H1 (cell line): ENCODE measurements around the gene C2orf42. TPM values are rescaled to one million over a fixed set of nuclear protein-coding genes. Genes with fewer than 3 reads are reported as not detected.

Experiments
- CTCF ChIA-PET: fragments of 300-600 bp; sonication (Branson Sonifier 250); formaldehyde crosslinking; loops from one replicate; lab custom pipeline; 2021; ENCODE audit not compliant: partially characterized antibody; lab: Charles Lee
- POLR2A ChIA-PET: fragments of 300-600 bp; sonication (Branson Sonifier 250); formaldehyde crosslinking; loops from one replicate; lab custom pipeline; 2021; ENCODE audit warnings: inconsistent platforms; ENCODE audit not compliant: partially characterized antibody; lab: Charles Lee
- DNase-seq, 2 experiments: peaks; one replicate each; pipeline versions ENCODE4 v3.0.0 to v3.0.0-alpha.2; 2010 to 2022; ENCODE audit warnings: low spot score in 2 of 2, low read depth in 1 of 2, mixed read lengths in 1 of 2
- FAIRE-seq: peaks from 2 replicates; lab custom pipeline; 2011; peaks lifted over from hg19 to GRCh38; lab: Jason Lieb, UNC
- H2AFZ ChIP-seq: 2 replicates; pipeline ENCODE4 v1.8.1; 2012; ENCODE audit warnings: low read length, inconsistent platforms
- H2AK5ac ChIP-seq: 2 replicates; pipeline ENCODE4 v1.6.1; 2013; ENCODE audit warnings: low read depth, low read length
- H2BK120ac ChIP-seq: replicated peaks from 2 replicates; pipeline ENCODE3; 2013; ENCODE audit warnings: low read depth, low read length, inconsistent platforms
- H2BK12ac ChIP-seq: 2 replicates; pipeline ENCODE4 v1.6.1; 2013; ENCODE audit warnings: low read depth, low read length
- H2BK15ac ChIP-seq: 2 replicates; pipeline ENCODE4 v1.6.1; 2013; ENCODE audit warnings: low read length
- H2BK20ac ChIP-seq: 2 replicates; pipeline ENCODE4 v1.6.1; 2013; ENCODE audit warnings: low read length
- H2BK5ac ChIP-seq: 2 replicates; pipeline ENCODE4 v1.6.1; 2013; ENCODE audit warnings: low read depth, low read length
- H3K14ac ChIP-seq: 2 replicates; pipeline ENCODE4 v1.6.1; 2013; ENCODE audit warnings: inconsistent platforms; ENCODE audit not compliant: insufficient read length
- H3K18ac ChIP-seq: 2 replicates; pipeline ENCODE4 v1.6.1; 2013; ENCODE audit warnings: low read length; ENCODE audit errors: extremely low read depth
- H3K23ac ChIP-seq: 2 replicates; pipeline ENCODE4 v1.6.1; 2013; ENCODE audit warnings: inconsistent platforms; ENCODE audit not compliant: insufficient read length
- H3K23me2 ChIP-seq: 2 replicates; pipeline ENCODE4 v1.6.1; 2013; ENCODE audit warnings: low read depth, low read length
- H3K27ac ChIP-seq: 2 replicates; pipeline ENCODE4 v1.6.1; 2011; ENCODE audit warnings: low read depth, low read length, inconsistent platforms
- H3K27me3 ChIP-seq, 4 experiments: replicated peaks in 1 of 4; 1 replicate in 1 of 4; 2 replicates in 3 of 4; pipeline versions ENCODE4 v1.6.1 to v1.8.1; 2011 to 2013; ENCODE audit warnings: low read length in 3 of 4, mild to moderate bottlenecking in 3 of 4, inconsistent platforms in 2 of 4, mixed read lengths in 2 of 4, moderate library complexity in 1 of 4; ENCODE audit not compliant: control insufficient read depth in 3 of 4, insufficient read depth in 3 of 4; ENCODE audit errors: extremely low read depth in 1 of 4
- H3K36me3 ChIP-seq, 4 experiments: 2 replicates each; pipeline versions ENCODE4 v1.6.1 to v1.8.1; 2011 to 2013; ENCODE audit warnings: mild to moderate bottlenecking in 4 of 4, low read length in 3 of 4, moderate library complexity in 2 of 4, control low read depth in 1 of 4, inconsistent platforms in 1 of 4; ENCODE audit not compliant: insufficient read depth in 4 of 4, control insufficient read depth in 2 of 4
- H3K4ac ChIP-seq: replicated peaks from 2 replicates; pipeline ENCODE3; 2013; ENCODE audit warnings: low read length, low read depth, mixed read lengths, inconsistent platforms; ENCODE audit not compliant: insufficient read length
- H3K4me1 ChIP-seq, 4 experiments: replicated peaks in 1 of 4; 1 replicate in 1 of 4; 2 replicates in 3 of 4; pipeline versions ENCODE4 v1.6.1 to v1.8.1; 2011 to 2013; ENCODE audit warnings: low read length in 3 of 4, inconsistent platforms in 2 of 4, mixed read lengths in 1 of 4; ENCODE audit not compliant: insufficient read depth in 4 of 4, control insufficient read depth in 3 of 4
- H3K4me2 ChIP-seq, 2 experiments: 2 replicates each; pipeline versions ENCODE4 v1.6.1 to v1.8.1; 2011 to 2013; ENCODE audit warnings: low read depth in 2 of 2, low read length in 2 of 2, control low read depth in 1 of 2, inconsistent platforms in 1 of 2, mild to moderate bottlenecking in 1 of 2; ENCODE audit not compliant: insufficient read depth in 1 of 2
- H3K4me3 ChIP-seq, 4 experiments: fragments of 200-600, 300-600 bp in 1 of 4; sonication (generic), shearing (Covaris generic), sonication (Bioruptor Twin) in 1 of 4; 2 replicates each; pipeline versions ENCODE4 v1.5.1 to v1.8.1; 2011 to 2016; ENCODE audit warnings: low read length in 4 of 4, low read depth in 3 of 4, control low read depth in 2 of 4, inconsistent platforms in 2 of 4, mild to moderate bottlenecking in 2 of 4, mixed read lengths in 1 of 4, moderate library complexity in 1 of 4; ENCODE audit not compliant: insufficient read depth in 2 of 4; ENCODE audit errors: extremely low read depth in 1 of 4
- H3K56ac ChIP-seq: replicated peaks from 2 replicates; pipeline ENCODE3; 2013; ENCODE audit warnings: low read depth, mild to moderate bottlenecking, mixed read lengths, low read length, inconsistent platforms; ENCODE audit not compliant: insufficient read length
- H3K79me1 ChIP-seq: 2 replicates; pipeline ENCODE4 v1.6.1; 2013; ENCODE audit warnings: low read depth, low read length, control low read depth
- H3K79me2 ChIP-seq, 2 experiments: 2 replicates each; pipeline versions ENCODE4 v1.6.1 to v1.8.1; 2012 to 2013; ENCODE audit warnings: low read length in 2 of 2, mild to moderate bottlenecking in 2 of 2, inconsistent platforms in 1 of 2; ENCODE audit not compliant: insufficient read depth in 2 of 2, control insufficient read depth in 1 of 2
- H3K9ac ChIP-seq, 4 experiments: replicated peaks in 1 of 4; 1 replicate in 1 of 4; 2 replicates in 3 of 4; pipeline versions ENCODE4 v1.6.1 to v1.8.1; 2011 to 2013; ENCODE audit warnings: low read depth in 3 of 4, low read length in 3 of 4, control low read depth in 2 of 4, mild to moderate bottlenecking in 2 of 4, moderate library complexity in 2 of 4, inconsistent platforms in 1 of 4; ENCODE audit errors: extremely low read depth in 1 of 4
- H3K9me3 ChIP-seq, 2 experiments: 2 replicates each; pipeline versions ENCODE4 v1.6.1 to v1.8.1; 2012 to 2013; ENCODE audit warnings: mild to moderate bottlenecking in 2 of 2, moderate library complexity in 2 of 2, control low read depth in 1 of 2, inconsistent platforms in 1 of 2, low read depth in 1 of 2, low read length in 1 of 2, mixed read lengths in 1 of 2; ENCODE audit not compliant: insufficient read depth in 2 of 2
- H4K20me1 ChIP-seq, 2 experiments: replicated peaks in 1 of 2; 2 replicates each; pipeline versions ENCODE3 to v1.8.1; 2011 to 2013; ENCODE audit warnings: inconsistent platforms in 2 of 2, low read length in 2 of 2, mild to moderate bottlenecking in 1 of 2; ENCODE audit not compliant: insufficient read depth in 2 of 2, control insufficient read depth in 1 of 2
- H4K5ac ChIP-seq: 2 replicates; pipeline ENCODE4 v1.6.1; 2013; ENCODE audit warnings: low read length, low read depth, mixed read lengths, inconsistent platforms; ENCODE audit not compliant: insufficient read length
- H4K8ac ChIP-seq: 2 replicates; pipeline ENCODE4 v1.8.0; 2013; ENCODE audit warnings: mild to moderate bottlenecking, moderate library complexity, low read length, inconsistent platforms; ENCODE audit not compliant: insufficient read depth; ENCODE audit errors: extremely low read depth
- H4K91ac ChIP-seq: replicated peaks from 2 replicates; pipeline ENCODE3; 2013; ENCODE audit warnings: low read length, mixed read lengths, inconsistent platforms; ENCODE audit not compliant: insufficient read length
- BRCA1 ChIP-seq: IDR thresholded peaks from 2 replicates; pipeline ENCODE4 v1.6.1; 2012; ENCODE audit warnings: low read depth, low read length, improper control_type of control experiment
- PHF8 ChIP-seq: fragments of 200-600 bp; sonication (generic); conservative IDR thresholded peaks from 2 replicates; pipeline ENCODE4 v1.7.1; 2012; ENCODE audit warnings: low read depth, mild to moderate bottlenecking, inconsistent platforms, low read length, moderate library complexity
- RAD21 ChIP-seq, 2 experiments: IDR thresholded peaks in 1 of 2; conservative IDR thresholded peaks in 1 of 2; 2 replicates each; pipeline ENCODE4 v1.6.1; 2011; ENCODE audit warnings: low read depth in 2 of 2, low read length in 2 of 2, improper control_type of control experiment in 1 of 2, inconsistent platforms in 1 of 2, mild to moderate bottlenecking in 1 of 2, moderate library complexity in 1 of 2
- TBP ChIP-seq: IDR thresholded peaks from 2 replicates; pipeline ENCODE4 v1.6.1; 2011; ENCODE audit warnings: low read depth, low read length, improper control_type of control experiment
- WGBS, 2 experiments: shearing (Covaris generic) in 1 of 2; methylation state at CpG; one replicate each; pipeline versions ENCODE4 v1.1.6 to v1.1.7; 2013 to 2015; ENCODE audit warnings: low lambda C conversion rate in 2 of 2, mixed read lengths in 2 of 2, inconsistent platforms in 1 of 2, low coverage in 1 of 2, missing lambda C conversion rate in 1 of 2; ENCODE audit not compliant: insufficient replicate concordance in 2 of 2, insufficient coverage in 1 of 2, insufficient read length in 1 of 2; ENCODE audit errors: extremely low coverage in 1 of 2, missing lambda C conversion rate in 1 of 2; 5-methylcytosine and 5-hydroxymethylcytosine counted together
- polyA plus RNA-seq, 7 experiments: library from polyadenylated mRNA; depleted of rRNA in 3 of 7; stranded (reverse) in 5 of 7; unstranded in 2 of 7; fragments of >200 nt in 5 of 7; fragments of 200-250 nt in 2 of 7; gene quantifications; 1 replicate in 5 of 7; 2 replicates in 1 of 7; 4 replicates in 1 of 7; pipeline versions ENCODE4 v1.2.1 to v1.2.3, GENCODE V29; 2011 to 2013; ENCODE audit warnings: missing spikeins in 2 of 7, mixed read lengths in 2 of 7
- total RNA-seq: library from RNA; stranded (reverse); fragmentation: NEBNext Ultra II Directional; extraction: Animal tissue kit (Norgen Biotek cat#: 25700); gene quantifications from 2 replicates; pipeline ENCODE4 v1.2.1, GENCODE V29; 2021
- TF ChIP-seq, protein P1 (sequence below), 3 experiments: IDR thresholded peaks; 1 replicate in 2 of 3; 2 replicates in 1 of 3; pipeline versions ENCODE4 v1.5.1 to v1.6.1; 2011; ENCODE audit warnings: low read length in 3 of 3, mild to moderate bottlenecking in 3 of 3, inconsistent platforms in 2 of 3, low read depth in 1 of 3, moderate library complexity in 1 of 3; ENCODE audit not compliant: insufficient read depth in 1 of 3; ENCODE audit errors: control extremely low read depth in 1 of 3

The C2orf42 gene
- total and polyA plus RNA-seq, 2 of the 8 experiments (the other 6 are each of a cell fraction or from before 2014, with no cell fraction given): 3.9 to 10.7 TPM

DNA sequence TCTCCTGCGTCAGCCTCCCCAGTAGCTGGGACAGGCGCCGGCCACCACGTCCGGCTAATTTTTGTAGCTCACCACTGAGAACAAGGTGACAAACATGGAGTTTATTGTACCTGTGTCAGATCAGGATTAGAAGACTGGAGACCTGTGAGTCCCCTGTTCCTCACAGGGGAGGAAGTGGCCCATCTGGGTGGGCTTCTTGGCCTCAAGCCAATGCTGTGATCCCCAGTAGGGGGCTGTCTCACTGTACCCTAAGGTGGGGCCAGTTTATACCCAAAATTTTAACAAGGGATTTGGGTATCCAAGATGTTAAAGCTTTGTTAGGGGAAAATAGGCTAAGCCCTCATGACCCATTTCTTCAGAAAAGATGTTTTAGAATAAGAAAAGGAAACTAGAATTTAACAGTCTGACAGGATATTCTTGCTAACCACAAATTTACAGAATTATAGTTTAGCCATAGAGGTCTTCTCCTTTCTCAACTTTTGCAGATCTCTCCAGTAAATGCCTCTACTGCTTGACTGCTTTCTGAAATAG lies 87.2 kb downstream of the C2orf42 start:
- Histone ChIP-seq H3K79me2 (no peaks in the 10 kb centered on the region), H3K27ac (no peak overlapping the region; the same call in 1 of the 2 replicates), H3K56ac (no peak overlapping the region), H4K91ac (no peak overlapping the region), H3K27me3 (no peaks in the 10 kb centered on the region), H4K5ac (no peak overlapping the region), H2BK15ac (no peak overlapping the region; the same call in 1 of the 2 replicates), H2BK20ac (no peak overlapping the region), H2AK5ac (no peak overlapping the region), H3K23ac (no peak overlapping the region), H3K4ac (no peak overlapping the region), H4K20me1 (no peaks in the 10 kb centered on the region), H3K18ac (no peak overlapping the region), H3K14ac (no peak overlapping the region), H3K4me3 (no peak overlapping the region), H4K8ac (peak overlapping the region; percentile 38; the same call in 1 of the 2 replicates), H3K23me2 (no peaks in the 10 kb centered on the region), H2BK120ac (no peak overlapping the region), H3K36me3 (no peaks in the 10 kb centered on the region), H3K4me2 (no peak overlapping the region), H3K4me1 (peaks cover 6 to 10% (median 8%) of the 10 kb centered on the region in 4 experiments), H2BK5ac (no peak overlapping the region), H3K9ac (no peak overlapping the region), H3K79me1 (no peaks in the 10 kb centered on the region), H3K9me3 (no peaks in the 10 kb centered on the region), H2AFZ (no peak overlapping the region), H2BK12ac (no peak overlapping the region)
- POLR2A ChIA-PET: interaction anchor here (1.0 to 51.3 kb wide), 5 partner anchors 17 to 78 kb away, joined by 3 to 1553 read pairs (median 6); partner anchors contain the start of gene PCBP1
- FAIRE-seq: no peak
- CTCF ChIA-PET: interaction anchor here (0.6 to 1.7 kb wide), 10 partner anchors 10 to 122 kb away, joined by 3 to 6 read pairs (median 4); no protein-coding TSS in a partner anchor
- DNase-seq: no peak
- WGBS, 2 experiments: 80% methylated on average over 5 of the region's 5 CpGs; no CpG with 5 or more reads in 1 of the 2 experiments
- TF ChIP-seq BRCA1: no peak
- no peak for TF ChIP-seq PHF8
- no peak for TF ChIP-seq TBP
- TF ChIP-seq, protein P1, sequence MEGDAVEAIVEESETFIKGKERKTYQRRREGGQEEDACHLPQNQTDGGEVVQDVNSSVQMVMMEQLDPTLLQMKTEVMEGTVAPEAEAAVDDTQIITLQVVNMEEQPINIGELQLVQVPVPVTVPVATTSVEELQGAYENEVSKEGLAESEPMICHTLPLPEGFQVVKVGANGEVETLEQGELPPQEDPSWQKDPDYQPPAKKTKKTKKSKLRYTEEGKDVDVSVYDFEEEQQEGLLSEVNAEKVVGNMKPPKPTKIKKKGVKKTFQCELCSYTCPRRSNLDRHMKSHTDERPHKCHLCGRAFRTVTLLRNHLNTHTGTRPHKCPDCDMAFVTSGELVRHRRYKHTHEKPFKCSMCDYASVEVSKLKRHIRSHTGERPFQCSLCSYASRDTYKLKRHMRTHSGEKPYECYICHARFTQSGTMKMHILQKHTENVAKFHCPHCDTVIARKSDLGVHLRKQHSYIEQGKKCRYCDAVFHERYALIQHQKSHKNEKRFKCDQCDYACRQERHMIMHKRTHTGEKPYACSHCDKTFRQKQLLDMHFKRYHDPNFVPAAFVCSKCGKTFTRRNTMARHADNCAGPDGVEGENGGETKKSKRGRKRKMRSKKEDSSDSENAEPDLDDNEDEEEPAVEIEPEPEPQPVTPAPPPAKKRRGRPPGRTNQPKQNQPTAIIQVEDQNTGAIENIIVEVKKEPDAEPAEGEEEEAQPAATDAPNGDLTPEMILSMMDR (IDR thresholded peaks at IDR 0.05; ENCODE audit: control extremely low read depth in 1 of 3, insufficient read depth in 1 of 3, low read depth in 1 of 3, low read length in 3 of 3): peak in 1 of 3 experiments; percentile 16; a peak in 1 of 4 replicates
- TF ChIP-seq RAD21 (IDR thresholded peaks at IDR 0.05 in 1 of 2, conservative IDR thresholded peaks at IDR 0.05 in 1 of 2; ENCODE audit: low read depth in 2 of 2, low read length in 2 of 2): peak; percentile 12 to 34; a peak in 2 of 4 replicates
